Measurements from ENCODE around the gene TCF7.

The TCF7 gene

DNA sequence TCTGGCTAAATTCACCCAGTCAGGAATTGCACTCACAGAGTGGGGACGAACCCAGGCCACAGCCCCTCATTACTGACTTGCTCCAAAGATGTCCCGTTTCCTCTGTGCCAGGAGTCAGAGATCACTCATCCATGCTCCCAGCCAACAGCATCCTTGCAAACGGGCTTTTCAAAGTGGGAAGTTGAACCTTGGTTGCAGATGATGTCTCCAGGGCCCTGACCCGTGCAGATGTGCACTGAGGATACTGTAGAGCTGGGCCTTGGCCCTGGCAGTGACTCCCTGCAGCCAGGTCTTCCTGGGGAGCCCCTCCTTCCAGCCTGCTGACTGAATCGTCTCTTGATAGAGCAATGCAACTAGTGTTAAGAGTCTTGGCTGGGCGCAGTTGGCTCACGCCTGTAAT lies 22.3 kb downstream of the TCF7 start:
- Histone ChIP-seq H3K4me1 (ENCODE audit: control insufficient read depth, insufficient read depth, low read length) (no peaks in the 10 kb centered on the region), H3K4me3 (ENCODE audit: low read depth, low read length) (no peak overlapping the region), H3K36me3 (ENCODE audit: control insufficient read depth, insufficient read depth, low read length) (peaks cover 30% of the 10 kb centered on the region), H3K9ac (ENCODE audit: low read depth, low read length) (no peak overlapping the region), H3K27me3 (ENCODE audit: control insufficient read depth, insufficient read depth, low read length) (no peaks in the 10 kb centered on the region), H3K9me3 (ENCODE audit: control insufficient read depth, insufficient read depth, low read length) (no peaks in the 10 kb centered on the region)

DNA sequence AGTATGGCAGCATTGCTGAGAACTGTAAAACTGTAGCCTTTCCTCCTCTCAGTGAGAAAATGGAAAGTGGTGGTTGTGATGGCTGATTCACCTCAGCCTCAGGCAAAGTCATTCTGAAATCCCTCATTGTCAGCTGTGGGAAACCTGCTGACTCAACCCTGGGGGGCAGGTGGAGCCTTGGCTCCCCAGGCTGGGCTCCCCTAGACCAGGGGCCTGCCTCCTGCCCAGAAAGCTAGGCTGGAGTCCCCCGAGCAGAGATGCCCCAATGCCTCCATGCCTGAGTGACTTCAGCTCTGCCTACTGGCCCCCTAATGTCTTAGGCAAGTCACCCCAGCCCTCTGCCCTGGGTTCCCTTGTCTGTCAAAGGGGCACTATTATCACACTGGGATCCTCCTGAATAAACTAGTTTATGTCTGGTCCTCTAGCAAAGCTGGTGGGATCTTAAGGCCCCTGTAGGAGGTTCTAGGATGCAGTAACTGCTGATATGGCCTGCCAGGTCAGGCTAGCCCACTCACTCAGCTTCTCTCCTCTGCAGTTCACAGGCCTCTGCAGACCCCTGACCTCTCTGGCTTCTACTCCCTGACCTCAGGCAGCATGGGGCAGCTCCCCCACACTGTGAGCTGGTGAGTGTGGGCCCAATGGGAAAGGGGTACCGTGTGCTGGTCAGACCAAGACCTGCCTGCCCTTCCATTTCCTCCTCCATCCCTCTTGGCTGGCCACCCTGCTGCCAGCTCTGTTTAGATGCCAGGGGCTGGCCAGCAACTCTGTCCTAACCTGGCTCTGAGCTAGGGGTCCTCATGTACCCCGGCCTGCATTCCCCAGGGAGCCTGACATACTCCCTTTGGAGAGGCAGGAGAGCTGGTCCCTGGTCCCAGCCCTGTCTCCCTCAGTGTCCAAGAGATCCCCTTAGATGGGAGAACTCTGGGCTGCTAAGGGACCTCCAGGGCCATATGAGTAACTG lies 24.2 kb downstream of the TCF7 start:
- Histone ChIP-seq H3K27me3 (ENCODE audit: control insufficient read depth, insufficient read depth, low read length) (no peaks in the 10 kb centered on the region), H3K9ac (ENCODE audit: low read depth, low read length) (no peak overlapping the region), H3K36me3 (ENCODE audit: control insufficient read depth, insufficient read depth, low read length) (peaks cover 38% of the 10 kb centered on the region), H3K9me3 (ENCODE audit: control insufficient read depth, insufficient read depth, low read length) (no peaks in the 10 kb centered on the region), H3K4me3 (ENCODE audit: low read depth, low read length) (no peak overlapping the region), H3K4me1 (ENCODE audit: control insufficient read depth, insufficient read depth, low read length) (no peaks in the 10 kb centered on the region)

DNA sequence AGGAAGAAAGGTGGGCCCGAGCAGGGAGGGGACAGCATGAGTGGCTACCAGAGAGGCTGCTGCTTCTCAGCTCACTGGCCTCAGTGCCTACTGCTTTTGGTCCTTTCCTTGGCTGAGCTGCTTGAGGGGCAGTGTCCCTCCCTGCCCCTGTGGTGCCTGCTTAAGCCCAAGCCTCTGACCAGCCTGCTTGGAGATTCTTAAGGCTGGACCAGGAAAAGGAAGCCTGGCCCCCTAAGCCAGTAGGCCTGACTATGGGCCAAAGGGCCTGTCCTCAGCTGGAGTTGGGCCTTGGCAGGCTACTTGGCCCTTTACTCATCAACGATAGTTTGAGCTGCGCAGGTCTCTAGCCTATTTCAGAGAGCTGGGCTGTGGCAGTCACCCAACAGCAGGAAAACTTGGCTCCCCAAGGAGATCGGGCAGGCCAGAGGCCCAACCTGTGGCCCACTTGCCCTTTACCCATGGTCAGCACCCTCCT lies 24.9 kb downstream of the TCF7 start:
- Histone ChIP-seq H3K27me3 (ENCODE audit: control insufficient read depth, insufficient read depth, low read length) (no peaks in the 10 kb centered on the region), H3K9me3 (ENCODE audit: control insufficient read depth, insufficient read depth, low read length) (no peaks in the 10 kb centered on the region), H3K4me1 (ENCODE audit: control insufficient read depth, insufficient read depth, low read length) (no peaks in the 10 kb centered on the region), H3K4me3 (ENCODE audit: low read depth, low read length) (no peak overlapping the region), H3K36me3 (ENCODE audit: control insufficient read depth, insufficient read depth, low read length) (peaks cover 37% of the 10 kb centered on the region), H3K9ac (ENCODE audit: low read depth, low read length) (no peak overlapping the region)

DNA sequence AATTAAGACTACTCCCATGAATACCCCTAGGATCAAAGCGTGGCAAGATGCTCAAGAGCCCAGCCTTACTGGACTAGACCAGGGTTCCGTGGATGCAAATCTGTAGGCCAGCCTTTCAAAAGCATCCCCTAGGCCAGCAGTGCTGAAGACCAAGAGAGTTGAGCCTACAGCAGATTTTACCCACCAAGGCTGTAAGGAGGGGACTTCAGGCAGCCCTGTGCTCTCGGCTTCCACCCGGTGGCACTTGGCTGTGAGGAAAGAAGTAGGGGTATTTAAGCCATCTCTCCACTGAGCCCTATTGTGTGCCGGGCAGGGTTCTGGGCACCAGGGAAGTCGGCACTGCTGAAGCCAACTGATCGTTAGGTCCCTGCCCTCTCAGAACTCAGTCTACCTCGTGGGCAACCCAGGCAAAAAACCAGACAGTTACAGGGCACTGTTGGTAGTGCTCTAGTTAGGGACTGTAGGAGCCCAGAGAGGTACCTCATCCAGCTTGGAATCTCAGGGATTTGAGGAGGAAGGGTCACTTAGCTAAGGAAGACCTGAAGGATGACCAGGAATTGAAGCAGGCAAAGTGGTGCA lies 25.5 kb downstream of the TCF7 start:
- Histone ChIP-seq H3K27me3 (ENCODE audit: control insufficient read depth, insufficient read depth, low read length) (no peaks in the 10 kb centered on the region), H3K4me3 (ENCODE audit: low read depth, low read length) (no peak overlapping the region), H3K9ac (ENCODE audit: low read depth, low read length) (no peak overlapping the region), H3K36me3 (ENCODE audit: control insufficient read depth, insufficient read depth, low read length) (peaks cover 35% of the 10 kb centered on the region), H3K9me3 (ENCODE audit: control insufficient read depth, insufficient read depth, low read length) (no peaks in the 10 kb centered on the region), H3K4me1 (ENCODE audit: control insufficient read depth, insufficient read depth, low read length) (no peaks in the 10 kb centered on the region)

DNA sequence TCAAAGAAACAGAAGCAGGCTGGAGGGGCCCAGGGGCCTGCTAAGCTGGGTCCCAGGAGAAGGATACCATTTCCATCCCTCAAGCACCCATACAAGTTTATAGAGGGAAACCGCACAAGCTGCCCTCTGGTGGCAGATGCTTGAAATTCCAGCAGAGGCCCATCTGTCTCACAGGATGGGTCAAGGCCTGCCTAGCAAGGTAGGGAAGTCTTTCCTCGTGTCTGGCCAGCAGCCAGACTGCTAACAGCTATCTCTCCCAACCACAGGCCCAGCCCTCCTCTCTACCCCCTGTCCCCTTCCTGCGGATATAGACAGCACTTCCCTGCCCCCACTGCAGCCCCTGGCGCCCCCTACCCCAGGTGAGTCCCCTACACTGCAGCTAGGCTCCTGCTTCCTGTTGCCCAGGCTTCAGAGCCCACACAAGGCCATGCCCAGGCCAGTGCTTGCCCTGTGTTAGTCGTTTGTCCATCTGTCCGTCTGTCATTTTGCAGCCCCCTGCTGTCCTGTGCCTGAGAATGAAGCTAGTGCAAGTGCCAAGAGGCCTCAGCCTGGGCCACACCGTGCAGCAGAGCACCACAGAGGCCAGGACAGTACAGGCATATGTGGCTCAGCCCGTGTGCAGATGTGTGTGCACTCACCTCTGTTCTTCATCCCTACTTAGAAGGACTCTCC lies 26.2 kb downstream of the TCF7 start:
- H3K9me3 ChIP-seq (ENCODE audit: control insufficient read depth, insufficient read depth, low read length): no peaks in the 10 kb centered on the region
- H3K9ac ChIP-seq (ENCODE audit: low read depth, low read length): no peak overlapping the region
- peaks cover 42% of the 10 kb centered on the region for H3K36me3 ChIP-seq (ENCODE audit: control insufficient read depth, insufficient read depth, low read length)
- H3K4me3 ChIP-seq (ENCODE audit: low read depth, low read length): no peak overlapping the region
- no peaks in the 10 kb centered on the region for H3K4me1 ChIP-seq (ENCODE audit: control insufficient read depth, insufficient read depth, low read length)
- no peaks in the 10 kb centered on the region for H3K27me3 ChIP-seq (ENCODE audit: control insufficient read depth, insufficient read depth, low read length)

DNA sequence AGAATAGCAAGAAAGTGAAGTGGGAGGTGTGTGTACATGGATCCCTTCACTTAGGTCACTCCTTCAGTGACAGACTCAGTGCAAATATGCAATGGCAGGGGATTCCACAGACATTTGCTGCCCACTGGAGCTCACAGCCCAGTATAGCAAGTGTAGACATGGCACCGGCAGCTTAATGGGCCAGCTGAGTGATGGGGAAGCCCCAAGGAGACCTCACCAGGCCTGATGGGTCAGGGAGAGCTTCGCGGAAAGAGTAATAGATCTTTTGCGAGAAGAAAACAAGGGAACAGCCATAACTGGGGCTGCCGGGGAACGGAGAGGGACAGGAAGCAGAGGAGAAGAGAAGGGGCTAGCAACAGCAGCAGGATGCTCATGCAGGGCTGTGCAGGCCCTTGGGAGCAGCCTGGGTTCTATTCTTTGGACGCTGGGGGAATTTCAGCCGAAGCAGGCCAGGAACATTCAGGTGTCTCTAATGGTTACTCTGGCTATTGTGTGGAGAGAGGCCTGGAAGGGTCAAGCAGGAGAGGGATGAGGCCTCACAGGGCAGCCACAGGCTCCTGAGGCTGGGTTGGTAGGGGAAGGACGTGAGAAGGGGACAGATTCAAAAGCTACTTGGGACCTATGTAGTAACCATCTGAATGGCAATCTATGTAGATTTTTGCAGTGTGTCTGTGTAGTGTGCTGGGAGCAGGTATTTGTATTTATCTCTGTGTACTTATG lies 27.0 kb downstream of the TCF7 start:
- no peak overlapping the region for H3K9ac ChIP-seq (ENCODE audit: low read depth, low read length)
- no peaks in the 10 kb centered on the region for H3K4me1 ChIP-seq (ENCODE audit: control insufficient read depth, insufficient read depth, low read length)
- no peaks in the 10 kb centered on the region for H3K27me3 ChIP-seq (ENCODE audit: control insufficient read depth, insufficient read depth, low read length)
- H3K36me3 ChIP-seq (ENCODE audit: control insufficient read depth, insufficient read depth, low read length): peaks cover 34% of the 10 kb centered on the region
- no peaks in the 10 kb centered on the region for H3K9me3 ChIP-seq (ENCODE audit: control insufficient read depth, insufficient read depth, low read length)
- no peak overlapping the region for H3K4me3 ChIP-seq (ENCODE audit: low read depth, low read length)

DNA sequence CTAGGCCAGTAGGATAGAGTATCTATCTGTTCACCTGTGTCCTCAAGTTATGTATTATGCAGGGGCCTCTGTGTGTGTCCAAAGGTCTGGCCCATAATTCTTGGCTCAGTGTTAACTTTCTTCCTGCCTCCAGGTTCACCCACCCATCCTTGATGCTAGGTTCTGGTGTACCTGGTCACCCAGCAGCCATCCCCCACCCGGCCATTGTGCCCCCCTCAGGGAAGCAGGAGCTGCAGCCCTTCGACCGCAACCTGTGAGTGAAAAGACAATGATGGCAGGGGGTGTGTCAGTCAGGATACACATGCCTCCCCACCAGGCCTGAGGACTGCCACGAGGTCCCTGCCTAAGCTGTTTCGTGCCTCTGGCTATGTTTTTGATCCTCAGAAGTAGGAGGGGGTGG lies 27.6 kb downstream of the TCF7 start:
- H3K9ac ChIP-seq (ENCODE audit: low read depth, low read length): no peak overlapping the region
- no peaks in the 10 kb centered on the region for H3K9me3 ChIP-seq (ENCODE audit: control insufficient read depth, insufficient read depth, low read length)
- no peak overlapping the region for H3K4me3 ChIP-seq (ENCODE audit: low read depth, low read length)
- H3K27me3 ChIP-seq (ENCODE audit: control insufficient read depth, insufficient read depth, low read length): no peaks in the 10 kb centered on the region
- peaks cover 34% of the 10 kb centered on the region for H3K36me3 ChIP-seq (ENCODE audit: control insufficient read depth, insufficient read depth, low read length)
- H3K4me1 ChIP-seq (ENCODE audit: control insufficient read depth, insufficient read depth, low read length): no peaks in the 10 kb centered on the region

DNA sequence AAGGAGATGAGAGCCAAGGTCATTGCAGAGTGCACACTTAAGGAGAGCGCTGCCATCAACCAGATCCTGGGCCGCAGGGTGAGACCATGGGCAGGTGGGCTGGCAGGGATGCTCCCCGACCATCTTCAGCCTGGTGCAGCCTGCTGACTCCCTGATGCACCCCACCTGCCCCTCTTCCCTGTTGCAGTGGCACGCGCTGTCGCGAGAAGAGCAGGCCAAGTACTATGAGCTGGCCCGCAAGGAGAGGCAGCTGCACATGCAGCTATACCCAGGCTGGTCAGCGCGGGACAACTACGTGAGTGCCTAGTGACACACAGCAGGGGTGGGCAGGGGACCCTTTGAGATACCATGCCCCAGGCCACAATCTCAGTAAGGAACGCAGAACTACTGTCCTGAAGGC lies 28.3 kb downstream of the TCF7 start:
- no peaks in the 10 kb centered on the region for H3K4me1 ChIP-seq (ENCODE audit: control insufficient read depth, insufficient read depth, low read length)
- H3K4me3 ChIP-seq (ENCODE audit: low read depth, low read length): no peak overlapping the region
- peaks cover 34% of the 10 kb centered on the region for H3K36me3 ChIP-seq (ENCODE audit: control insufficient read depth, insufficient read depth, low read length)
- H3K27me3 ChIP-seq (ENCODE audit: control insufficient read depth, insufficient read depth, low read length): no peaks in the 10 kb centered on the region
- H3K9ac ChIP-seq (ENCODE audit: low read depth, low read length): no peak overlapping the region
- no peaks in the 10 kb centered on the region for H3K9me3 ChIP-seq (ENCODE audit: control insufficient read depth, insufficient read depth, low read length)

DNA sequence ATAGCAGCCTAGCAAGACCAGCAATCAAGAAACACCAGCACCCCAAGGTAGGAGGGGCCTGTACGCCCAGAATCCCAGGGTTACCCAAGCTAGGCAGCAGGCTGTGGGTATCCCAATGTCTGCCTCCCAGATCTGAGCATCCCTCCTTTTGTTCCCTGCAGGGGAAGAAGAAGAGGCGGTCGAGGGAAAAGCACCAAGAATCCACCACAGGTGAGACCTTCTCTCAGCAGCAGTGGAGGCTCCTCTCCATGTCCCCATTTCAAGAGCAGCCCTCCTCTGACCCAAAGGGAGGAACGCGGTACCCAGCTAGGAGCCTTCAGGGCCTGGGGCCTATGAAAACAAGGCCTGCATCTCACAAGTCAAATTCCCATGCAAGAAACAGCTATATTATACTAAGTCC lies 28.9 kb downstream of the TCF7 start:
- Histone ChIP-seq H3K4me3 (ENCODE audit: low read depth, low read length) (no peak overlapping the region), H3K9me3 (ENCODE audit: control insufficient read depth, insufficient read depth, low read length) (no peaks in the 10 kb centered on the region)

DNA sequence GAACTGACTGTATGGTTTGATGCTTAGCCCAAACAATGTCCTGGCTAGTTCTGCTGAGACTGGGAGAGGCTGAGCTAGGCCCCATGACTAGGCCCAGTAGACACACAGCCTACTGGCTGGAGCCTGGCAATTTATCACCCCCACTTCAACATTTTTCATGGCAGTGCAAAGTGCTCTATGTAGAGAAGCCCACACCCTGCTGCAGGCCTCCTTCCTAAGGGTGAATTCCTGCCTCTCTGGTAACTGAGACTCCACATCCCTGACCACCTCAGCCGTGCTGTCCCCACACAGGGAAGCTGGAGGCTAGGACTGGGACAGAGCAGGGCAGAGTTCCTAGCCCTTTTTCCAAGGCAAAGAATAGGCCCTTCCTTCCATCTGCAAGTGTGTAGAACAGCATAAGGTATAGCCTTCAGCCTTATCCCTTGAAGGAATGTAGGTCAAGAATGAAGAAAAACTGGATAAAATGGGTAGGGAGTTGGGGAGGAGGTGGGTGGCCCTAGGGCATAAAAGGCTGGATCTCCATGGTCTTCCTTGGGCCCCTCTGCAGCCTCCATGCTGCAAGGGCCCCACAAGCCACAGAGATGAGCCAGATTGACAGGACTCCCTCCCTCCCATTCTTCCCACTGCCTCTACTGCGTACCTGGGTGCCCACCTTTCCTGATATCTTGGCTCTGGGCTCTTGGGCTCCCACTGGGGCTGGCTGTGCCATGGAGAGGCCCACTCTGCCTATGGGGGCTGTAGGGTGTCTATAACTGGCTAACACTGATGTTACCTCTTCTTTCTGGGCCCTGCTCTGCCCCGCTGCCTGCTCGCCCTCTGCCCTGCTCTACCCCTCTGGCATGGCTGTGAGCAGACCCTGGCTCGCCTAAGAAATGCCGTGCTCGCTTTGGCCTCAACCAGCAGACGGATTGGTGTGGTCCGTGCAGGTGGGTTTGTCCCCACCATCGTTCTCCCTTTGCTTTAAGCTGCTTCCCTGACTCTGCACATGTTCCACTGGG lies 29.8 kb downstream of the TCF7 start:
- H3K9ac ChIP-seq (ENCODE audit: low read depth, low read length): no peak overlapping the region
- no peak overlapping the region for H3K4me3 ChIP-seq (ENCODE audit: low read depth, low read length)
- no peaks in the 10 kb centered on the region for H3K27me3 ChIP-seq (ENCODE audit: control insufficient read depth, insufficient read depth, low read length)
- no peaks in the 10 kb centered on the region for H3K9me3 ChIP-seq (ENCODE audit: control insufficient read depth, insufficient read depth, low read length)
- no peaks in the 10 kb centered on the region for H3K4me1 ChIP-seq (ENCODE audit: control insufficient read depth, insufficient read depth, low read length)
- H3K36me3 ChIP-seq (ENCODE audit: control insufficient read depth, insufficient read depth, low read length): peaks cover 33% of the 10 kb centered on the region

More for the DNA sequence above, 28.9 kb downstream of the TCF7 start:
- H3K27me3 ChIP-seq (ENCODE audit: control insufficient read depth, insufficient read depth, low read length): no peaks in the 10 kb centered on the region
- peaks cover 34% of the 10 kb centered on the region for H3K36me3 ChIP-seq (ENCODE audit: control insufficient read depth, insufficient read depth, low read length)
- H3K9ac ChIP-seq (ENCODE audit: low read depth, low read length): no peak overlapping the region
- H3K4me1 ChIP-seq (ENCODE audit: control insufficient read depth, insufficient read depth, low read length): no peaks in the 10 kb centered on the region

Data from iPS-15b (cell line).